HT-29 (cell line): ENCODE data around the gene UBE2L6. TPM values are rescaled to one million over a fixed set of nuclear protein-coding genes. Genes with fewer than 3 reads are reported as not detected.

ENCODE experiments used
- small RNA-seq: library from RNA; depleted of rRNA; stranded (forward); fragments of <200 nt; gene quantifications from one replicate; pipeline ENCODE3, GENCODE V24; 2014
- total RNA-seq: library from RNA; depleted of rRNA; stranded (reverse); fragments of >200 nt; shearing (Covaris generic); gene quantifications from 2 replicates; pipeline ENCODE4 v1.2.3, GENCODE V29; 2014; rRNA removed

The UBE2L6 gene
- total RNA-seq, 1 experiment from 2014 or later, result 3.5 TPM

Small RNA genes lying within 50 kb of the gene (small RNA-seq; reads per million reads assigned to genes)
- not detected for gene RN7SL605P

Other genes with a start within 250 kb of the UBE2L6 start
- 113 and 129 TPM in 2 replicates for gene TNKS1BP1, start 242.7 kb downstream of the UBE2L6 start, total RNA-seq
- gene SSRP1, start 231.8 kb downstream of the UBE2L6 start, total RNA-seq, result 181 and 210 TPM in 2 replicates
- gene P2RX3, start 229.3 kb downstream of the UBE2L6 start, total RNA-seq, result not detected in 2 replicates
- not detected in 2 replicates for gene PRG3, start 186.5 kb downstream of the UBE2L6 start, total RNA-seq
- gene PRG2, start 177.0 kb downstream of the UBE2L6 start, total RNA-seq, result not detected in 2 replicates
- gene SLC43A3, start 140.6 kb downstream of the UBE2L6 start, total RNA-seq, result not detected in 2 replicates
- gene RTN4RL2, start 107.1 kb downstream of the UBE2L6 start, total RNA-seq, result 0.79 and 1.1 TPM in 2 replicates
- gene SLC43A1, start 52.0 kb downstream of the UBE2L6 start, total RNA-seq, result 47.7 and 60.8 TPM in 2 replicates
- 133 and 143 TPM in 2 replicates for gene TIMM10, start 36.9 kb downstream of the UBE2L6 start, total RNA-seq
- gene SMTNL1, start 30.1 kb downstream of the UBE2L6 start, total RNA-seq, result not detected in 2 replicates
- not detected in 2 replicates for gene SERPING1, start 30.0 kb upstream of the UBE2L6 start, total RNA-seq
- gene YPEL4, start 82.2 kb upstream of the UBE2L6 start, total RNA-seq, result not detected in 2 replicates
- 19.1 and 19.8 TPM in 2 replicates for gene CLP1, start 90.1 kb upstream of the UBE2L6 start, total RNA-seq
- gene ZDHHC5, start 100.4 kb upstream of the UBE2L6 start, total RNA-seq, result 63.0 and 65.9 TPM in 2 replicates
- 28.9 and 35.0 TPM in 2 replicates for gene MED19, start 144.5 kb upstream of the UBE2L6 start, total RNA-seq
- gene TMX2, start 144.9 kb upstream of the UBE2L6 start, total RNA-seq, result 148 and 150 TPM in 2 replicates
- gene SELENOH, start 173.8 kb upstream of the UBE2L6 start, total RNA-seq, result 352 and 413 TPM in 2 replicates
- gene BTBD18, start 184.1 kb upstream of the UBE2L6 start, total RNA-seq, result not detected in 2 replicates
- gene CTNND1, start 194.1 kb upstream of the UBE2L6 start, total RNA-seq, result 134 and 185 TPM in 2 replicates